Liver (tissue), 9 donors: Measurements from ENCODE around the gene C10orf143. TPM values are rescaled to one million over a fixed set of nuclear protein-coding genes. Genes with fewer than 3 reads are reported as not detected.
"Not testable (repeated sequence)": the region's sequence is repeated elsewhere in the genome, so short reads cannot be mapped to it uniquely, and the experiment has no call there.

Experiments used
- DNase-seq: peaks from one replicate; pipeline ENCODE4 v3.0.0-alpha.2; 2017; ENCODE audit warnings: low spot score
- H3K27ac ChIP-seq, 2 donors: one replicate each; pipeline ENCODE4 v1.7.0; 2013; ENCODE audit warnings: inconsistent platforms in 2 of 2, low read length in 2 of 2, control low read depth in 1 of 2, low read depth in 1 of 2, mild to moderate bottlenecking in 1 of 2
- H3K27me3 ChIP-seq, 4 donors: one replicate each; pipeline versions ENCODE4 v1.6.1 to v1.7.0; 2013; ENCODE audit warnings: low read length in 3 of 4, inconsistent platforms in 1 of 4, mild to moderate bottlenecking in 1 of 4, moderate library complexity in 1 of 4; ENCODE audit not compliant: control insufficient read depth in 4 of 4, insufficient read depth in 4 of 4
- H3K36me3 ChIP-seq, 4 donors: one replicate each; pipeline versions ENCODE4 v1.6.1 to v1.7.0; 2013; ENCODE audit warnings: low read length in 3 of 4, mild to moderate bottlenecking in 3 of 4, low read depth in 1 of 4, moderate library complexity in 1 of 4; ENCODE audit not compliant: control insufficient read depth in 4 of 4, insufficient read depth in 3 of 4
- H3K4me1 ChIP-seq, 4 donors: one replicate each; pipeline versions ENCODE4 v1.6.1 to v1.7.0; 2013; ENCODE audit warnings: low read length in 3 of 4, mild to moderate bottlenecking in 3 of 4, moderate library complexity in 1 of 4; ENCODE audit not compliant: control insufficient read depth in 4 of 4, insufficient read depth in 4 of 4
- H3K4me3 ChIP-seq, 3 donors: one replicate each; pipeline versions ENCODE4 v1.6.1 to v1.7.0; 2013; ENCODE audit warnings: low read length in 3 of 3, control low read depth in 1 of 3, low read depth in 1 of 3, mild to moderate bottlenecking in 1 of 3
- H3K9ac ChIP-seq, 2 donors: one replicate each; pipeline ENCODE4 v1.7.0; 2013; ENCODE audit warnings: low read length in 2 of 2, mild to moderate bottlenecking in 2 of 2, moderate library complexity in 2 of 2, control low read depth in 1 of 2, low read depth in 1 of 2
- H3K9me3 ChIP-seq, 4 donors: one replicate each; pipeline versions ENCODE4 v1.6.1 to v1.7.0; 2013; ENCODE audit warnings: low read length in 3 of 4; ENCODE audit not compliant: control insufficient read depth in 4 of 4
- ATF3 ChIP-seq: IDR thresholded peaks from 2 replicates; pipeline ENCODE4 v1.6.1; 2016; ENCODE audit warnings: antibody characterized with exemption
- CTCF ChIP-seq: fragments of 150-350 bp; IDR thresholded peaks from 2 replicates; pipeline ENCODE4 v1.5.1; 2017; ENCODE audit warnings: improper control_type of control experiment, low read depth, low read length; ENCODE audit not compliant: missing input control
- EGR1 ChIP-seq, 2 donors: IDR thresholded peaks; 2 replicates each; pipeline ENCODE4 v1.6.1; 2016 to 2018; ENCODE audit warnings: antibody characterized with exemption in 2 of 2, low read depth in 2 of 2
- FOXA1 ChIP-seq: IDR thresholded peaks from 2 replicates; pipeline ENCODE4 v1.6.1; 2016; ENCODE audit warnings: antibody characterized with exemption
- FOXA2 ChIP-seq: IDR thresholded peaks from 2 replicates; pipeline ENCODE4 v1.6.1; 2016; ENCODE audit warnings: antibody characterized with exemption
- GABPA ChIP-seq, 2 donors: IDR thresholded peaks in 1 of 2; conservative IDR thresholded peaks in 1 of 2; 2 replicates each; pipeline ENCODE4 v1.6.1; 2016; ENCODE audit warnings: antibody characterized with exemption in 2 of 2, mild to moderate bottlenecking in 1 of 2, moderate library complexity in 1 of 2
- HNF4A ChIP-seq, 2 donors: conservative IDR thresholded peaks; 2 replicates each; pipeline ENCODE4 v1.6.1; 2016; ENCODE audit warnings: antibody characterized with exemption in 2 of 2, mild to moderate bottlenecking in 2 of 2
- HNF4G ChIP-seq: IDR thresholded peaks from 2 replicates; pipeline ENCODE4 v1.6.1; 2016; ENCODE audit warnings: antibody characterized with exemption
- JUND ChIP-seq, 2 donors: IDR thresholded peaks; 2 replicates each; pipeline ENCODE4 v1.6.1; 2016; ENCODE audit warnings: antibody characterized with exemption in 2 of 2
- NR2F2 ChIP-seq: IDR thresholded peaks from 2 replicates; pipeline ENCODE4 v1.6.1; 2016; ENCODE audit warnings: antibody characterized with exemption
- RAD21 ChIP-seq, 2 donors: IDR thresholded peaks; 2 replicates each; pipeline ENCODE4 v1.6.1; 2016; ENCODE audit warnings: antibody characterized with exemption in 2 of 2, mild to moderate bottlenecking in 2 of 2
- RXRA ChIP-seq, 2 donors: IDR thresholded peaks; 2 replicates each; pipeline ENCODE4 v1.6.1; 2017 to 2018; ENCODE audit warnings: antibody characterized with exemption in 2 of 2, mild to moderate bottlenecking in 1 of 2
- SP1 ChIP-seq: IDR thresholded peaks from 2 replicates; pipeline ENCODE4 v1.6.1; 2018; ENCODE audit warnings: antibody characterized with exemption, mild to moderate bottlenecking
- TAF1 ChIP-seq: conservative IDR thresholded peaks from 2 replicates; pipeline ENCODE4 v1.6.1; 2016; ENCODE audit warnings: antibody characterized with exemption, mild to moderate bottlenecking
- YY1 ChIP-seq: IDR thresholded peaks from 2 replicates; pipeline ENCODE4 v1.6.1; 2016; ENCODE audit warnings: antibody characterized with exemption, mild to moderate bottlenecking
- WGBS: extraction: QIAGEN DNeasy Blood & Tissue Kit; methylation state at CpG from one replicate; pipeline ENCODE4 v1.1.7; 2013; 5-methylcytosine and 5-hydroxymethylcytosine counted together
- polyA plus RNA-seq, 2 donors: library from polyadenylated mRNA; stranded (reverse) in 1 of 2; unstranded in 1 of 2; fragments of 200-250 nt in 1 of 2; fragments of >200 nt in 1 of 2; fragmentation: Nextera tagmentation in 1 of 2; extraction: Ambion mirVana in 1 of 2; gene quantifications; one replicate each; pipeline versions ENCODE4 v1.2.1 to v1.2.3, GENCODE V29; 2013 to 2015
- total RNA-seq, 2 donors: library from RNA; depleted of rRNA; stranded (reverse); fragments of >200 nt; gene quantifications; one replicate each; pipeline ENCODE4 v1.2.3, GENCODE V29; 2014
- TF ChIP-seq, protein P1 (sequence below): IDR thresholded peaks from 2 replicates; pipeline ENCODE4 v1.6.1; 2016; ENCODE audit warnings: antibody characterized with exemption, mild to moderate bottlenecking
- TF ChIP-seq, protein P2 (sequence below): IDR thresholded peaks from 2 replicates; pipeline ENCODE4 v1.6.1; 2016; ENCODE audit warnings: antibody characterized with exemption
- donor health status: healthy.
- donor health status: healthy.
- donor health status: healthy.
- donor health status: healthy.
- donor health status: healthy.

The C10orf143 gene
- total and polyA plus RNA-seq, 4 donors = 0.14 to 2.7 (median 1.2) TPM

DNA sequence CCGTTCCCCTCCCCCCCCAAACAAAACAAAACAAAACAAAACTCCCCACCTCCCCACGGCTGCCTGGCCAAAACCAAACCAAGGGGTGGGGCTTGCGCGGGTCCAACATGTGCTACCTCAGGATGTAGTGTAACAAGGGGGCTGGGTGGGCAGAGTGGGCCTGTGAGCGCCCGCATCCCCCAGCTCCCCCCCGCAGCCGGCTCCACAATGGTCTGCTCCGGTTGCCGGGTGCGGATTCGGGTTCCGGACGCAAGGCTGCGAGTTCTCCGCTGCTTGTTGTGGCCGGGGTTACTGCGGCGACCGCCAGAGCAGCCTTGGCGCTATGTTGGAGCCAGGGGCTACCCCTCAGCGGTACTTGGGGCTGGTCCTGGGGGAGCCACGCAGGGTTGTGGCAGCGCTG lies 4.9 kb downstream of the C10orf143 start:
- no peak for TF ChIP-seq TAF1
- TF ChIP-seq EGR1 (IDR thresholded peaks at IDR 0.05; ENCODE audit: low read depth in 2 of 2) = no peak
- TF ChIP-seq GABPA (IDR thresholded peaks at IDR 0.05 in 1 of 2, conservative IDR thresholded peaks at IDR 0.05 in 1 of 2) = no peak
- no peak for TF ChIP-seq NR2F2
- TF ChIP-seq YY1 = no peak
- TF ChIP-seq RXRA (IDR thresholded peaks at IDR 0.05) = no peak
- no peak for TF ChIP-seq HNF4G
- WGBS = 87% methylated on average over 24 of the region's 24 CpGs
- Histone ChIP-seq H3K4me3 (no peak overlapping the region), H3K9ac (no peak overlapping the region), H3K27me3 (no peaks in the 10 kb centered on the region), H3K4me1 (peaks cover 3 to 16% (median 13%) of the 10 kb centered on the region in 4 donors), H3K27ac (no peak overlapping the region), H3K9me3 (no peaks in the 10 kb centered on the region), H3K36me3 (no peaks in the 10 kb centered on the region)
- DNase-seq = no peak

- no peak overlapping the region for H3K4me3 ChIP-seq
- no peak for DNase-seq
- no peaks in the 10 kb centered on the region for H3K27me3 ChIP-seq
- TF ChIP-seq HNF4A (conservative IDR thresholded peaks at IDR 0.05) (no peak), CTCF (no peak), JUND (IDR thresholded peaks at IDR 0.05) (no peak), ATF3 (no peak), FOXA2 (no peak), RAD21 (IDR thresholded peaks at IDR 0.05) (no peak), EGR1 (IDR thresholded peaks at IDR 0.05; ENCODE audit: low read depth in 2 of 2) (no peak), FOXA1 (no peak), SP1 (no peak), RXRA (IDR thresholded peaks at IDR 0.05) (no peak), HNF4G (no peak), TAF1 (no peak), NR2F2 (no peak), GABPA (IDR thresholded peaks at IDR 0.05 in 1 of 2, conservative IDR thresholded peaks at IDR 0.05 in 1 of 2) (no peak)
- TF ChIP-seq, protein P1, sequence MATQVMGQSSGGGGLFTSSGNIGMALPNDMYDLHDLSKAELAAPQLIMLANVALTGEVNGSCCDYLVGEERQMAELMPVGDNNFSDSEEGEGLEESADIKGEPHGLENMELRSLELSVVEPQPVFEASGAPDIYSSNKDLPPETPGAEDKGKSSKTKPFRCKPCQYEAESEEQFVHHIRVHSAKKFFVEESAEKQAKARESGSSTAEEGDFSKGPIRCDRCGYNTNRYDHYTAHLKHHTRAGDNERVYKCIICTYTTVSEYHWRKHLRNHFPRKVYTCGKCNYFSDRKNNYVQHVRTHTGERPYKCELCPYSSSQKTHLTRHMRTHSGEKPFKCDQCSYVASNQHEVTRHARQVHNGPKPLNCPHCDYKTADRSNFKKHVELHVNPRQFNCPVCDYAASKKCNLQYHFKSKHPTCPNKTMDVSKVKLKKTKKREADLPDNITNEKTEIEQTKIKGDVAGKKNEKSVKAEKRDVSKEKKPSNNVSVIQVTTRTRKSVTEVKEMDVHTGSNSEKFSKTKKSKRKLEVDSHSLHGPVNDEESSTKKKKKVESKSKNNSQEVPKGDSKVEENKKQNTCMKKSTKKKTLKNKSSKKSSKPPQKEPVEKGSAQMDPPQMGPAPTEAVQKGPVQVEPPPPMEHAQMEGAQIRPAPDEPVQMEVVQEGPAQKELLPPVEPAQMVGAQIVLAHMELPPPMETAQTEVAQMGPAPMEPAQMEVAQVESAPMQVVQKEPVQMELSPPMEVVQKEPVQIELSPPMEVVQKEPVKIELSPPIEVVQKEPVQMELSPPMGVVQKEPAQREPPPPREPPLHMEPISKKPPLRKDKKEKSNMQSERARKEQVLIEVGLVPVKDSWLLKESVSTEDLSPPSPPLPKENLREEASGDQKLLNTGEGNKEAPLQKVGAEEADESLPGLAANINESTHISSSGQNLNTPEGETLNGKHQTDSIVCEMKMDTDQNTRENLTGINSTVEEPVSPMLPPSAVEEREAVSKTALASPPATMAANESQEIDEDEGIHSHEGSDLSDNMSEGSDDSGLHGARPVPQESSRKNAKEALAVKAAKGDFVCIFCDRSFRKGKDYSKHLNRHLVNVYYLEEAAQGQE = no peak
- TF ChIP-seq, protein P2, sequence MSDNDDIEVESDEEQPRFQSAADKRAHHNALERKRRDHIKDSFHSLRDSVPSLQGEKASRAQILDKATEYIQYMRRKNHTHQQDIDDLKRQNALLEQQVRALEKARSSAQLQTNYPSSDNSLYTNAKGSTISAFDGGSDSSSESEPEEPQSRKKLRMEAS = no peak
- WGBS = 97% methylated on average over 6 of the region's 6 CpGs
- H3K9me3 ChIP-seq = no peaks in the 10 kb centered on the region
- H3K27ac ChIP-seq = no peak overlapping the region
- H3K36me3 ChIP-seq = peaks cover 0 to 2% (median 0%) of the 10 kb centered on the region in 4 donors
- no peak overlapping the region for H3K9ac ChIP-seq
- no peaks in the 10 kb centered on the region for H3K4me1 ChIP-seq
Observed at GRCh38 chr10:130099344-130099743, 11.3 kb downstream of the C10orf143 start.

- H3K4me1 ChIP-seq, H3K27me3 ChIP-seq, H3K9me3 ChIP-seq, H3K27ac ChIP-seq, H3K36me3 ChIP-seq, H3K4me3 ChIP-seq, H3K9ac ChIP-seq, DNase-seq: not testable (repeated sequence)
- 91% methylated on average over 5 of the region's 5 CpGs for WGBS
Observed at GRCh38 chr10:130090565-130090964, 20.1 kb downstream of the C10orf143 start.
